Heart left ventricle (tissue), 16 donors: ENCODE measurements around the gene THRAP3. TPM values are rescaled to one million over a fixed set of nuclear protein-coding genes. Genes with fewer than 3 reads are reported as not detected.

Experiments used
- ATAC-seq, 4 donors: fragments of 200-7000 bp; cut with Tn5 transposase; one replicate each; pipeline ENCODE4 v1.9.1; 2020 to 2022; ENCODE audit warnings: moderate library complexity in 4 of 4, mild to moderate bottlenecking in 3 of 4, moderate number of reproducible peaks in 1 of 4
- DNase-seq, 5 donors: peaks; one replicate each; pipeline ENCODE4 v3.0.0-alpha.2; 2020
- H3K27ac ChIP-seq, 12 donors: fragments of 200-600 bp; sonication (generic) in 4 of 12; one replicate each; pipeline versions ENCODE4 v1.5.0 to v1.8.0; 2016 to 2022; ENCODE audit warnings: mild to moderate bottlenecking in 2 of 12
- H3K27me3 ChIP-seq, 9 donors: fragments of 200-600 bp; sonication (generic) in 2 of 9; one replicate each; pipeline versions ENCODE4 v1.5.1 to v1.8.0; 2016 to 2022; ENCODE audit warnings: mild to moderate bottlenecking in 3 of 9
- H3K36me3 ChIP-seq, 9 donors: fragments of 200-600 bp; sonication (generic) in 2 of 9; one replicate each; pipeline versions ENCODE4 v1.5.0 to v1.8.0; 2018 to 2022; ENCODE audit warnings: mild to moderate bottlenecking in 2 of 9
- H3K4me1 ChIP-seq, 12 donors: fragments of 200-600 bp; sonication (generic) in 4 of 12; one replicate each; pipeline versions ENCODE4 v1.5.0 to v1.8.0; 2016 to 2022; ENCODE audit warnings: mild to moderate bottlenecking in 3 of 12
- H3K4me3 ChIP-seq, 12 donors: fragments of 200-600 bp; sonication (generic) in 4 of 12; one replicate each; pipeline versions ENCODE4 v1.5.0 to v1.8.0; 2017 to 2022; ENCODE audit warnings: mild to moderate bottlenecking in 9 of 12, moderate library complexity in 4 of 12
- H3K9me3 ChIP-seq, 12 donors: fragments of 200-600 bp; sonication (generic) in 4 of 12; one replicate each; pipeline versions ENCODE4 v1.5.0 to v1.8.0; 2016 to 2022; ENCODE audit warnings: mild to moderate bottlenecking in 1 of 12
- POLR2A ChIP-seq, 2 donors: fragments of 450-650 bp; IDR thresholded peaks; one replicate each; pipeline ENCODE4 v1.6.1; 2017; ENCODE audit warnings: antibody characterized with exemption in 2 of 2, mild to moderate bottlenecking in 2 of 2, moderate library complexity in 2 of 2
- WGBS, 4 donors: extraction: QIAGEN DNeasy Blood & Tissue Kit in 2 of 4; methylation state at CpG; one replicate each; pipeline versions ENCODE4 v1.1.5 to v1.1.7; 2013 to 2018; 5-methylcytosine and 5-hydroxymethylcytosine counted together
- intact Hi-C, 10 donors: fragments of 100-400 bp; cut with DNase I; formaldehyde crosslinking; loops; one replicate each; pipeline versions ENCODE4 v1.11.1 to v1.14.2; 2022
- polyA plus RNA-seq, 2 donors: library from polyadenylated mRNA; stranded (reverse); fragments of 200-250 nt; gene quantifications; one replicate each; pipeline ENCODE4 v1.2.3, GENCODE V29; 2013
- total RNA-seq, 9 donors: library from RNA; depleted of rRNA in 2 of 9; stranded (reverse); fragments of >200 nt in 2 of 9; fragmentation: NEBNext Ultra II Directional in 3 of 9; extraction: Animal tissue kit (Norgen Biotek cat#: 25700) in 3 of 9; gene quantifications; one replicate each; pipeline versions ENCODE4 v1.1.0 to v1.2.4, GENCODE V29; 2016 to 2023
- TF ChIP-seq, protein P1 (sequence below), 12 donors: fragments of 200-600 bp; sonication (generic) in 4 of 12; IDR thresholded peaks; one replicate each; pipeline versions ENCODE4 v1.5.0 to v1.8.0; 2018 to 2022; ENCODE audit warnings: antibody characterized with exemption in 12 of 12, mild to moderate bottlenecking in 5 of 12
- donor health status: ischemic (EF 13 %, LVEDD 7.1; RV severe dilation, severe dysfunction).
- donor health status: healthy with polysubstance abuse.
- donor health status: DM: no; HTN: yes; CAD: no.
- donor health status: DM: no; HTN: no; CAD: no.
- donor health status: ischemic (EF 25% LVEDD 6.9; RV normal size, moderate dysfunction).
- donor health status: ischemic (EF 25% LVEDD 5.7; RV mildly dilated, moderate dysfunction).
- donor health status: healthy.
- donor health status: DM: yes; HTN: yes; CAD: no.
- donor health status: ischemic (EF 35%, LVEDD 5.7; RV mildly dilated, moderate dysfunction).
- donor health status: nonischemic (EF 11% LVEDD 7.7; RV severe dilation, severe dysfunction).
- donor health status: DM: yes; HTN: yes; CAD: no.
- donor health status: PGD.
- donor health status: ischemic (EF 29% LVEDD 5.4; RV normal size, mild dysfunction).
- donor health status: nonischemic (EF 23%, LVEDD 6.1; RV moderate dilation, normal function).

The THRAP3 gene
- total and polyA plus RNA-seq, 11 donors = 27.9 to 106 (median 90.1) TPM

DNA sequence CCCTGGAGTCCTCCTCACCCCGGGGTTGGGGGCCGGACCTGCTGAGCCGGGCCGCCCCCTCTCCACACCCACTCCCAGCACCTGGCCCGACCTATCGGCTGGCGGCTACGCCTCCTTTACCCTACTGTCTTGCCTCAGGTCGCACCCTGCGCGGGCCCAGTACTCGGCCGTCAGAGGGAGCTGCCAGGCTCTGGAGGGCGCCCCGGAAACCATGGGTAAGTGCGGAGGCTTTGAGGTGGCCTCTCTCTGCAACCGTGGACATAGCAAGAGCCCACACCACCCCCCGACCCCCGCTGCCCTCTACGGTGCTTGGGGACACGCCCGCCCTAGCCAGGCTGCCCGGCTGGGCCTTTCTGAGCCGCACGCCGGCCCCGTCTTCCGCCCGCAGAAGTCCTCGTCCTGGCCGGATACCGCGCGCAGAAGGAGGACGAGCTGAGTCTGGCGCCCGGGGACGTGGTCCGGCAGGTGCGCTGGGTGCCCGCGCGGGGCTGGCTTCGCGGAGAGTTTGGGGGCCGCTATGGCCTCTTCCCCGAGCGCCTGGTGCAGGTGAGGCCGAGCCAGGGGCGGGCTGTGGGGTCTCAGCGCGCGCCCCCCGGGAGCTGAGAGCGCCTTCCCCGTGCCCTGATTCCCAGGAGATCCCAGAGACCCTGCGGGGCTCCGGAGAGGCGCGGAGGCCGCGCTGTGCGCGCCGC lies 82.1 kb downstream of the THRAP3 start, which contains the start of gene SH3D21:
TSS of gene SH3D21 (plus strand) at position 159 of the 692 bp plus-strand sequence. CDS start at position 212, 53 bp downstream.
- H3K4me3 ChIP-seq = peak within 1 kb of the TSS; percentile 63 to 95 (median 82)

DNA sequence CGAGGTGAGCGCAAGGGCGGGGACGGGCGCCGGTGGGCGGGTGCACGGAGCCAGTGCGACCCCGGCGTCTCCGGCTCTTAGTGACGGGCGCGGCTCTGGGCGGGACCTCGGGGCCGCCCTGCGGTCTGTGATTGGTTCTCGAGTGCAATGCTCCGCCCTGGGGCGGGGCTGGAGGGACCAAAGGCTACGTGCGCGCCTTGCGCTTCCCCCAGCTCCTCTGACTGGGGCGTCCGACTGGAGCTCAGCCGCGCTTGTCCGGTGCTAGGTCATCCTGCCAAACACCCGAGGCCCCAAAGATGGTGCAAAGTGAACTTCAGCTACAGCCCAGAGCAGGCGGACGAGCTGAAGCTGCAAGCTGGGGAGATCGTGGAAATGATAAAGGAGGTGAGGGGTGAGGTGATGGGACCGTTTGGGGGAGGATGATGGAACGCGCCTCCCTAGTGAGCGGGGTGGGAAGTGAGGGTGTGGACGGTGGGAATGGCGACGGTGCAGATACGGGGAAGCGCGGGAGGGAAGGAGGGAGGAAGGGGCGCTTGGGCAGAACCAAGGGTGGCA lies 82.7 kb downstream of the THRAP3 start:
- Histone ChIP-seq H3K36me3 (peaks cover 0 to 33% (median 29%) of the 10 kb centered on the region in 9 donors), H3K4me3 (peak overlapping the region; percentile 63 to 95 (median 82)), H3K27me3 (no peaks in the 10 kb centered on the region), H3K9me3 (no peaks in the 10 kb centered on the region), H3K27ac (peak overlapping the region in 11 of 12 donors; percentile 65 to 87 (median 74)), H3K4me1 (peaks cover 0 to 24% (median 16%) of the 10 kb centered on the region in 12 donors)
- 1 to 2% (median 1%) methylated on average over 37 to 46 of the region's 46 CpGs for WGBS, 4 donors
- DNase-seq = peak; percentile 92 to 96 (median 94)
- intact Hi-C loops = loop anchor here in 2 of 10 donors (5.0 kb wide), 2 partner anchors 60 to 115 kb away; no protein-coding TSS in a partner anchor
- peak; percentile 95 to 98 (median 98) for ATAC-seq
- TF ChIP-seq POLR2A (IDR thresholded peaks at IDR 0.05) = peak; percentile 61 to 90
- TF ChIP-seq, protein P1, sequence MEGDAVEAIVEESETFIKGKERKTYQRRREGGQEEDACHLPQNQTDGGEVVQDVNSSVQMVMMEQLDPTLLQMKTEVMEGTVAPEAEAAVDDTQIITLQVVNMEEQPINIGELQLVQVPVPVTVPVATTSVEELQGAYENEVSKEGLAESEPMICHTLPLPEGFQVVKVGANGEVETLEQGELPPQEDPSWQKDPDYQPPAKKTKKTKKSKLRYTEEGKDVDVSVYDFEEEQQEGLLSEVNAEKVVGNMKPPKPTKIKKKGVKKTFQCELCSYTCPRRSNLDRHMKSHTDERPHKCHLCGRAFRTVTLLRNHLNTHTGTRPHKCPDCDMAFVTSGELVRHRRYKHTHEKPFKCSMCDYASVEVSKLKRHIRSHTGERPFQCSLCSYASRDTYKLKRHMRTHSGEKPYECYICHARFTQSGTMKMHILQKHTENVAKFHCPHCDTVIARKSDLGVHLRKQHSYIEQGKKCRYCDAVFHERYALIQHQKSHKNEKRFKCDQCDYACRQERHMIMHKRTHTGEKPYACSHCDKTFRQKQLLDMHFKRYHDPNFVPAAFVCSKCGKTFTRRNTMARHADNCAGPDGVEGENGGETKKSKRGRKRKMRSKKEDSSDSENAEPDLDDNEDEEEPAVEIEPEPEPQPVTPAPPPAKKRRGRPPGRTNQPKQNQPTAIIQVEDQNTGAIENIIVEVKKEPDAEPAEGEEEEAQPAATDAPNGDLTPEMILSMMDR (IDR thresholded peaks at IDR 0.05) = no peak

More for the DNA sequence above, 82.1 kb downstream of the THRAP3 start, which contains the start of gene SH3D21:
- WGBS, 4 donors = 3 to 13% (median 4%) methylated on average over 17 to 65 of the region's 65 CpGs
- ATAC-seq (peak; percentile 23 to 63 (median 50)), DNase-seq (peak in 4 of 5 donors; percentile 46 to 76 (median 51))
- Histone ChIP-seq H3K4me1 (peaks cover 0 to 24% (median 16%) of the 10 kb centered on the region in 12 donors), H3K36me3 (peaks cover 0 to 39% (median 35%) of the 10 kb centered on the region in 9 donors), H3K9me3 (no peaks in the 10 kb centered on the region), H3K27me3 (no peaks in the 10 kb centered on the region), H3K27ac (peak within 1 kb of the TSS in 11 of 12 donors; percentile 65 to 87 (median 74))
- no peak for TF ChIP-seq POLR2A (IDR thresholded peaks at IDR 0.05)
- TF ChIP-seq, protein P1 (IDR thresholded peaks at IDR 0.05) = peak in 4 of 12 donors; percentile 20 to 29 (median 29)
- intact Hi-C loops = loop anchor here in 2 of 10 donors (5.0 kb wide), 2 partner anchors 61 to 116 kb away; no protein-coding TSS in a partner anchor

DNA sequence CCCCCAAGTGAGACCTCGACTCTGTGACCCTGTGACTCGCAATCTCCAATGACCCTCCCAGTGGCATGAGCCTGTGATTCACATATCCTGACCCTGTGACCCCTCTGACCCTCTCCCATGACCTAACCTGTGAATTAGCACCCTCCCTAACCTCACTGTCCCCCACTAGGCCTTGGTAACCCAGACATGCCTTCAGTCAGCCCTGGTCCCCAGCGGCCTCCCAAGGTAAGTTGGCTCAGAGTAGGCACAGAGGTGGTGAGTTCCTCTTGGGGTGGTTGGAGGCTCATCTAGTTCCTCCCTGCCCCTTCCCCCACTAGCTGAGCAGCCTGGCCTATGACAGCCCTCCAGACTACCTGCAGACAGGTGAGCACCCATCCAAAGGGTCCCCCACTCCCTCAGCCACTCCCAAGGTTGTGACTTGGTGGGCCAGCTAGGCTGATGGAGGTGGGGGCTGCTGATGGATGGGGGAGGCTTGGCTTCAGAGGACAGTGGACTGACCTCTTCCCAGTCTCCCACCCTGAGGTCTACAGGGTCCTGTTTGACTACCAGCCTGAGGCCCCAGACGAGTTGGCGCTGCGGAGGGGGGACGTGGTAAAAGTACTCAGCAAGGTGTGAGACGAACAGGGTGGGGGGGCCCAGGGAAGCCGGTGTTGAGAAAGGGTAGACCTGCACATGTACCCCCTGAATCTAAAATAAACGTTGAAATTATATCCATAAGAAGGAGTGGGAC lies 83.5 kb downstream of the THRAP3 start:
- H3K27me3 ChIP-seq = no peaks in the 10 kb centered on the region
- ATAC-seq (no peak), DNase-seq (no peak)
- H3K36me3 ChIP-seq = peaks cover 0 to 25% (median 21%) of the 10 kb centered on the region in 9 donors
- H3K4me1 ChIP-seq = peaks cover 0 to 24% (median 16%) of the 10 kb centered on the region in 12 donors
- intact Hi-C loops = loop anchor here in 2 of 10 donors (5.0 kb wide), 2 partner anchors 60 to 115 kb away; no protein-coding TSS in a partner anchor
- WGBS, 4 donors = 81 to 92% (median 87%) methylated on average over 8 to 10 of the region's 10 CpGs
- H3K27ac ChIP-seq = peak overlapping the region in 3 of 12 donors; percentile 71 to 83 (median 72)
- H3K4me3 ChIP-seq = peak overlapping the region in 10 of 12 donors; percentile 63 to 95 (median 85)
- H3K9me3 ChIP-seq = no peaks in the 10 kb centered on the region
- no peak for TF ChIP-seq POLR2A (IDR thresholded peaks at IDR 0.05)
- TF ChIP-seq, protein P1 (IDR thresholded peaks at IDR 0.05) = no peak
